Neutrophil (primary cell): Measurements from ENCODE around the gene ECI1.

Source experiments
- H3K27ac ChIP-seq: fragments of 200-600 bp; sonication (generic); 2 replicates; pipeline ENCODE4 v1.5.1; 2016; ENCODE audit warnings: mild to moderate bottlenecking, moderate library complexity
- H3K27me3 ChIP-seq: fragments of 200-600 bp; sonication (generic); 2 replicates; pipeline ENCODE4 v1.6.0; 2016; ENCODE audit warnings: mild to moderate bottlenecking
- H3K36me3 ChIP-seq: fragments of 200-600 bp; sonication (generic); 2 replicates; pipeline ENCODE4 v1.5.1; 2017
- H3K4me1 ChIP-seq, 2 experiments: fragments of 200-600 bp in 1 of 2; sonication (generic) in 1 of 2; 1 replicate in 1 of 2; 2 replicates in 1 of 2; pipeline versions ENCODE4 v1.5.1 to v1.6.1; 2013 to 2016; ENCODE audit warnings: low read depth in 1 of 2, low read length in 1 of 2, mild to moderate bottlenecking in 1 of 2, moderate library complexity in 1 of 2; ENCODE audit not compliant: control insufficient read depth in 1 of 2, insufficient read depth in 1 of 2
- H3K4me3 ChIP-seq, 2 experiments: fragments of 200-600 bp in 1 of 2; sonication (generic) in 1 of 2; 1 replicate in 1 of 2; 2 replicates in 1 of 2; pipeline ENCODE4 v1.5.1; 2013 to 2016; ENCODE audit warnings: low read depth in 1 of 2, low read length in 1 of 2, mild to moderate bottlenecking in 1 of 2, moderate library complexity in 1 of 2
- H3K9me3 ChIP-seq: fragments of 200-600 bp; sonication (generic); 2 replicates; pipeline ENCODE4 v1.5.1; 2016
- TF ChIP-seq, protein P1 (sequence below): fragments of 200-600 bp; sonication (generic); IDR thresholded peaks from 2 replicates; pipeline ENCODE4 v1.5.1; 2016; ENCODE audit warnings: antibody characterized with exemption

Gene ECI1

GRCh38 chr16:2194166-2194834 is 57.1 kb downstream of the ECI1 start:
- Histone ChIP-seq H3K4me3 (no peak overlapping the region), H3K36me3 (no peaks in the 10 kb centered on the region), H3K27ac (no peak overlapping the region), H3K9me3 (no peaks in the 10 kb centered on the region), H3K4me1 (peaks cover 0 to 11% of the 10 kb centered on the region in 2 experiments), H3K27me3 (peaks cover 64% of the 10 kb centered on the region)
- TF ChIP-seq, protein P1, sequence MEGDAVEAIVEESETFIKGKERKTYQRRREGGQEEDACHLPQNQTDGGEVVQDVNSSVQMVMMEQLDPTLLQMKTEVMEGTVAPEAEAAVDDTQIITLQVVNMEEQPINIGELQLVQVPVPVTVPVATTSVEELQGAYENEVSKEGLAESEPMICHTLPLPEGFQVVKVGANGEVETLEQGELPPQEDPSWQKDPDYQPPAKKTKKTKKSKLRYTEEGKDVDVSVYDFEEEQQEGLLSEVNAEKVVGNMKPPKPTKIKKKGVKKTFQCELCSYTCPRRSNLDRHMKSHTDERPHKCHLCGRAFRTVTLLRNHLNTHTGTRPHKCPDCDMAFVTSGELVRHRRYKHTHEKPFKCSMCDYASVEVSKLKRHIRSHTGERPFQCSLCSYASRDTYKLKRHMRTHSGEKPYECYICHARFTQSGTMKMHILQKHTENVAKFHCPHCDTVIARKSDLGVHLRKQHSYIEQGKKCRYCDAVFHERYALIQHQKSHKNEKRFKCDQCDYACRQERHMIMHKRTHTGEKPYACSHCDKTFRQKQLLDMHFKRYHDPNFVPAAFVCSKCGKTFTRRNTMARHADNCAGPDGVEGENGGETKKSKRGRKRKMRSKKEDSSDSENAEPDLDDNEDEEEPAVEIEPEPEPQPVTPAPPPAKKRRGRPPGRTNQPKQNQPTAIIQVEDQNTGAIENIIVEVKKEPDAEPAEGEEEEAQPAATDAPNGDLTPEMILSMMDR = no peak

DNA sequence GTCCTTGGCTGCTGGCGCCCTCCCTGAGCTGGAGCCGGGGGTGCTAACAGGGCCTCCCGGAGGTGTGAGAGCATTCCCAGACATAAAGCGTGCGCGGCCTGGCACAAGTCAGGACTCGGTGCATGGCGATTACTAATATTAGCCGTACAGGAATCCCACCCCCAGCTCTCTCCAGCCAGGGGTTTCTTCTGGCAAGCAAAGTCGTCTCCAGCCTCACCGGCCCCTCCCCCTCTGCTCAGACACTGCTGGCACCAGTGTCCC is 60.0 kb downstream of the ECI1 start:
- Histone ChIP-seq H3K4me1 (peaks cover 0 to 11% of the 10 kb centered on the region in 2 experiments), H3K27ac (no peak overlapping the region), H3K4me3 (no peak overlapping the region), H3K9me3 (no peaks in the 10 kb centered on the region), H3K36me3 (no peaks in the 10 kb centered on the region), H3K27me3 (peaks cover 37% of the 10 kb centered on the region)
- TF ChIP-seq, protein P1 = no peak

DNA sequence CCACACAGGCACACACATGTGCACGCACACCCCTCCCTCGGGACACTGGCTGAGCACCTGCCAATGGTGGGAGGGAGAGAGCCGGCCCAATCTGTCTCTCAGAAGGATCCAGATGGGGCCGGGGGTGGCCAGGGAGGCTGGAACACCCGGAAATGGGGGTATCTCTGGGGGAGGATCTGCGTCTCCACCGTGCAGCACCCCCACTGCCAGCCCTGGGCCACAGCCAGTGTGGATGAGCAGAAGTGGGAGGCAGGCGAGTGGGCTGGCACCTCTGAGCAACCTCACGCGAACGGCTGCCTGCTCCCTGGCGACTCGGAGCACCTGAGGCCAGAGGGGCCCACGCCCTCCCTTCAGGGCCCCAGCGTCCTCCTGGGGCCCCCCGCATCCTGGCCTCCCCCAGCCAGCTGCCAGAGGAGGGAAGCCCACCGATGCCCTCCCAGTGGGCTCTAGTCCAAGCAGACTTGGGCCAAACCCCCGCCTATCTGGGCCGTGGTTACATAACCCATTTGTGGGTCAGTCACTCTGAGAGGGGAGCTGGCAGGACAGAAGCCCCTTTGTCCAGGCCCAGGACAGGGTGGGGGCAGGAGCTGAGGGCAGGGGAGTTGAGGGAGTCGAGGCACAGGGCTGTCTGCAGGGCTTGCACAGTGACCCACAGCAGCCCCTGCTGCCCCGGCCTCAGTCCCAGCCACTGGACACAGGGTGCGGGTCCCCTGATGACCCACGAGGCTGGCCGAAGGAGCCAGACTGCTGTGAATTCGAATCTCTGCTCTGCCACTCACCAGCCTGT is 60.5 kb downstream of the ECI1 start:
- peaks cover 32% of the 10 kb centered on the region for H3K27me3 ChIP-seq
- H3K4me1 ChIP-seq = peaks cover 0 to 8% of the 10 kb centered on the region in 2 experiments

GRCh38 chr16:2190002-2190658 is 61.3 kb downstream of the ECI1 start:
- Histone ChIP-seq H3K27me3 (peaks cover 25% of the 10 kb centered on the region), H3K27ac (no peak overlapping the region), H3K9me3 (no peaks in the 10 kb centered on the region), H3K4me3 (no peak overlapping the region), H3K36me3 (no peaks in the 10 kb centered on the region), H3K4me1 (peaks cover 0 to 3% of the 10 kb centered on the region in 2 experiments)
- TF ChIP-seq, protein P1 = no peak

More for the DNA sequence above, 60.5 kb downstream of the ECI1 start:
- H3K9me3 ChIP-seq = no peaks in the 10 kb centered on the region
- H3K36me3 ChIP-seq = no peaks in the 10 kb centered on the region
- H3K27ac ChIP-seq = no peak overlapping the region
- H3K4me3 ChIP-seq = no peak overlapping the region
- TF ChIP-seq, protein P1 = no peak
